Heart left ventricle (tissue), 13 donors: ENCODE results near the gene AHSG.

Experiments used
- CTCF ChIP-seq, 12 donors: fragments of 200-600 bp; sonication (generic) in 4 of 12; IDR thresholded peaks; one replicate each; pipeline versions ENCODE4 v1.5.0 to v1.8.0; 2018 to 2022; ENCODE audit warnings: antibody characterized with exemption in 12 of 12, mild to moderate bottlenecking in 5 of 12
- POLR2A ChIP-seq, 2 donors: fragments of 450-650 bp; IDR thresholded peaks; one replicate each; pipeline ENCODE4 v1.6.1; 2017; ENCODE audit warnings: antibody characterized with exemption in 2 of 2, mild to moderate bottlenecking in 2 of 2, moderate library complexity in 2 of 2
- donor health status: ischemic (EF 13 %, LVEDD 7.1; RV severe dilation, severe dysfunction).
- donor health status: DM: no; HTN: yes; CAD: no.
- donor health status: DM: no; HTN: no; CAD: no.
- donor health status: ischemic (EF 25% LVEDD 6.9; RV normal size, moderate dysfunction).
- donor health status: ischemic (EF 25% LVEDD 5.7; RV mildly dilated, moderate dysfunction).
- donor health status: ischemic (EF 35%, LVEDD 5.7; RV mildly dilated, moderate dysfunction).
- donor health status: nonischemic (EF 11% LVEDD 7.7; RV severe dilation, severe dysfunction).
- donor health status: DM: yes; HTN: yes; CAD: no.
- donor health status: PGD.
- donor health status: ischemic (EF 29% LVEDD 5.4; RV normal size, mild dysfunction).
- donor health status: nonischemic (EF 23%, LVEDD 6.1; RV moderate dilation, normal function).

- TF ChIP-seq POLR2A (IDR thresholded peaks at IDR 0.05) (no peak), CTCF (IDR thresholded peaks at IDR 0.05) (no peak)
Observed at GRCh38 chr3:186594591-186595113, 18.2 kb upstream of the AHSG start.
